Measurements from ENCODE around the gene EXD3.
"Not testable (repeated sequence)": the region's sequence is repeated elsewhere in the genome, so short reads cannot be mapped to it uniquely, and the experiment has no call there.

EXD3 gene

GRCh38 chr9:137393176-137394150 lies 29.5 kb downstream of the EXD3 start:
- DNase-seq (ENCODE audit: low read depth in 2 of 2): no peak

DNA sequence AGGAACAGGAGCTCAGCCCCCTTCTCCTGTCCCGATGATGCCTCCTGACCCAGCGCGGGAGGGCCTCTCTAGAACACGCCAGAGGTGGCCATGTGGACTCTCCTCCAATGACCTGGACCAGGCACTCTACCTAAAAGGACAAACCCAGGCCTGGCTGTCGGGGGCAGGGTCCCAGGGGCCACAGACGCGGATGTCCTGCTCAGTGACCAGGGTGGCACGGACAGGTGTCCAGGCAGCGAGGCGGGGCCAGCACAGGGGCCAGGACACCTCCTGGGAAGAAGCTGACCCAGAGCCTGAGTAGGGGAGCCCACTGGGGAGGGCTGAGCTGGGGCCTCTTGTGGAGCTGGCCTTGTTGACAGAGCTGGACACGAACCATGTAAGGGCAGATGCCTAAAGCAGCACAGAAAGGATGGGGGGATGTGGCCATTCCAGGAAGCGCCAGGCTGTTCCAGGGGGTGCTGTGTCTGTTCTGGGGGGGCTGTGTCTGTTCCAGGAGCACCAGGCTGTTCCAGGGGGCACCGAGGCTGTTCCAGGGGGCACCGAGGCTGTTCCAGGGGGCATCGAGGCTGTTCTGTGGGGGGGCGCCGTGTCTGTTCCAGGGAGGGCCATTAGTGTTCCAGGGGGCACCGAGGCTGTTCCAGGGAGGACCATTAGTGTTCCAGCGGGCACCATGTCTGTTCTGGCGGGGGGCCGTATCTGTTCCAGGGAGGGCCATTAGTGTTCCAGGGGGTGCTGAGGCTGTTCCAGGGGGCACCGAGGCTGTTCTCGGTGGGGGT lies 30.5 kb downstream of the EXD3 start:
- DNase-seq (ENCODE audit: low read depth in 2 of 2): no peak

DNA sequence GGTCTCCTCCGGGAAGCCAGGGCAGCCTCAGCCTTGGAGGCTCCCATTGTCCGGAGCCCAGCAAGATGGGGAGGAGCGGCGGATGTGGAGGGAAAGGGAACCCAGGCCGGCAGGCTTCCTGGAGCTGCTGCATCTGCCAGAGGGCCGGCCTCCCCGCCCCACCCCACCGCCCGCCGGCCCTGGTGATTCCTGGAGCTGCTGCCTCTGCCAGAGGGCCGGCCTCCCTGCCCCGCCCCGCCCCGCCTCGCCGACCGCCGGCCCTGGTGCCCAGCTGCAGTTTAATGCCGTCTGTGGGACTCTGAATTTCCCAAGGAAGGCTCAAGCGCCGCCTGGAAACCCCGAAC lies 31.6 kb downstream of the EXD3 start:
- DNase-seq (ENCODE audit: low read depth in 2 of 2): no peak

- DNase-seq (ENCODE audit: low read depth in 2 of 2): no peak
Observed at GRCh38 chr9:137390553-137391410, 32.2 kb downstream of the EXD3 start.

- DNase-seq (ENCODE audit: low read depth in 2 of 2): no peak
Observed at GRCh38 chr9:137389428-137389746, 33.6 kb downstream of the EXD3 start.

GRCh38 chr9:137388589-137389427 lies 34.2 kb downstream of the EXD3 start:
- no peak for DNase-seq (ENCODE audit: low read depth in 2 of 2)

DNA sequence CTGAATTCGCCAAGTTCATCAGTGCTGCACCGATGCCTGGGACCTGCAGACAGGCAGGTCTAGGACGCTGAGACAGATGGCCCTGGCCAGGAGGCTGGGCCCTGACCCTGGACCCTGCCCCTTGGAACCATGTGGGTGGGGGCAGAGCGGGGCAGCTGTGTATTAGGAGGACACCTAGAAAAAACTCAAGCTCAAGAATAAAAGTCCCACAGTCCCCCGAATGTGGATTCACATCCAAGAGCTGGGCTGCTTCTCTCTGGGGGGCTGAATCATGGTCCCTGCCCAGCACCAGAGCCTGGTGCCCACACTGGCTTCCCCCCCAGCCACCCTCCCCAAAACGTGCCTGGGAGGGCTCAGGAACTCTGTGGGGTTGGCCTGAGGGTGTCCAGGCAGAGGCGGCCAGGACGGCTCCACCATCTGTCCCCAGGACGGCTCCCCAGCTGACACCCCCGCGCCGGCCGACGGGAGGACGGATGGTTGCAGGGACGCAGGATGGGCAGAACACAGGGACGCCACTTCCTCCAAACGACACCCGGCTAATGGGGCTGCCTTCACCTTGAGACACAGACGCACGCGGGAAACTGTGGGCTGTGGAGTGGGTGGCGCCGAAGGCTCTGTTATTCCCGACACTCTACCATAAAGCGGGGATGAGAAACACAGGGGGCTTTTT lies 34.9 kb downstream of the EXD3 start:
- DNase-seq (ENCODE audit: low read depth in 2 of 2): no peak

- DNase-seq (ENCODE audit: low read depth in 2 of 2): no peak
Observed at GRCh38 chr9:137387114-137387890, 35.7 kb downstream of the EXD3 start.

GRCh38 chr9:137386507-137387113 lies 36.4 kb downstream of the EXD3 start:
- not testable (repeated sequence) for DNase-seq (ENCODE audit: low read depth in 2 of 2)

DNA sequence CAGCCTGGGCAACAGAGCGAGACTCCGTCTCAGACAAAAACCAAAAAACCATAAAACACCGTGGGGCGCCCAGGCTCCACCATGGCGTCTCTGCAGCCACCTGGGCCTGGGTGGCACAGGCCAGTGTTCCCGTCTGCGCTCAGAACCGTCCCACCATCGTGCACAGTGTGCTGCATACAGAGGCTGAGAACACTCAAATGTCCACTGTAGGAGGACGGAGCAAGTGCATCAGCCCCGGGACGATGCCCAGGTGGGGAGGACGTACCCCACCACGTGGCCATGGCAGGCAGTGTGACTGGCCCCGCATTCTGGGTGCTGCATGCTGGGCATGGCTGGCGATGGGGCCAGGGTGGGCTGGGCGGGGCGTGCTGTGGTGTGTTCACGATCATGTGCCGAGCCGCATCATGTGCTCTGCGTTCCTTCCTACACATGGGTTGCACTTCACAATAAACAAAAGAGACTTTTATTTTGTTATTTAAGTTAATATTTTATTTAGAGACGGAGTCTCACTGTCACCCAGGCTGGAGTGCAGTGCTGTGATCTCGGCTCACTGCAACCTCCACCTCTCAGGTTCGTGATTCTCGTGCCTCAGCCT lies 37.8 kb downstream of the EXD3 start:
- no peak for DNase-seq (ENCODE audit: low read depth in 2 of 2)

- DNase-seq (ENCODE audit: low read depth in 2 of 2): no peak
Observed at GRCh38 chr9:137383784-137384756, 38.9 kb downstream of the EXD3 start.

DNA sequence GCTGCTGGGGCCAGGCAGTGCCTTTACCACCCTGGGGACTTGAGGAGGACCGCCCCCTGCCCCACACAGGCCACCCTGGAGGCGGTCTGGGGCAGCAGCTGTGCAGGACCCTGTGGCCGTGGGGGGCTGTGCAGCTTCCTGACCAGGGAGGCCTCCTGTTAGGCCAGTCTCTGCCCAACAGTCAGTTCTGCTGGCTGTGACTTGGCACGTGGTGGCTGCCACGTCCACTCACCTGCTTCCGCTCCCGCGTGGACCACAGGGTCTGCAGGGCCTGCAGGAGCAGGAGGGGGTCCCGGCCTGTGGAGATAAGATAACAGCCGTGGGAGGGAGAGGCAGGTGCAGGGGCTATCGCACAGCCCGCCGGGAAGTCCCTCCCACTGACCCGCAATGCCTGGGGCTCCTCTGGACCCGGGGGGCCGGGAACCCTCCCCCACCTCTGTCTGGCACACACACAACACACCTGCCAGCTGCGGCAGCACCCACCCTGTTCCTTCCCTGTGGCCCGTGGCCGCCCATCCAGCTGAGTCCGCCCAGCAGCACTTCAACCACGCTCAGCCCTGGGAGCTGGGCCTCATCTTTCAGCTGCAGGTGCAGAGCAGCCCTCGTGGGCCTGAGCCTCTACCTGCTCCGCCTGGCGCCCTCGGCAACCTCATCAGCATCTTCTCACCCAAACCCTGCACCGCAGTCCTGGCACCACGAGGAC lies 39.7 kb downstream of the EXD3 start:
- no peak for DNase-seq (ENCODE audit: low read depth in 2 of 2)

DNA sequence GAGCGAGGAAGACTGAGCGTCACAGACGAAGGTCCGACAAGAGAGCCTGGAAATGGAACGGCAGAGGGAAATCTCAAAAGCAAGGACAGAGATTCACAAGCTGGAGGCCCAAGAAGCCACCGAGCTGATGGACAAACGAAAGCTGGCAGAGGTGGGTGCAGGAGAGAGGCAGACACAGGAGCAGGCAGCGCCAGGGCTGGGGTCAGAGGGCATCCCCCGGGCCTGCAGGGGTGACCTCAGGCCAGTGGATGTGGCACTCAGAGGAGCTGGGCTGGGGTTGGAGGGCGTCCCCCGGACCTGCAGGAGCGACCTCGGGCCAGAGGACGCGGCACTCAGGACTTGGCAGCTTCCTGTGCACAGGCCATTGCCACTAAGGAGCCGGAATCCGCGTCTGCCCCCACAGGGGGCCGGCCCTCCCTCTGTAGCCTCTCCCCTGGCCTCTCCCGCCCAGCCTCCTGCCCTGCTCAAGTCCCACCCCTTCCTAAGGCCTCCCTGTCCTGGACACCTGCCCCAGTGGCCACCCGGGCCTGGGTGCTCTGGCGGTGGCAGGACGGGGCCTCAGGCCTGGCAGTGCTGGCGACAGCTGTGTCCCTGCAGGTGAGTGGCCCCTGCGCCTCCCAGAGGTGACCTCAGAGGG lies 40.4 kb downstream of the EXD3 start:
- DNase-seq (ENCODE audit: low read depth in 2 of 2): no peak

DNA sequence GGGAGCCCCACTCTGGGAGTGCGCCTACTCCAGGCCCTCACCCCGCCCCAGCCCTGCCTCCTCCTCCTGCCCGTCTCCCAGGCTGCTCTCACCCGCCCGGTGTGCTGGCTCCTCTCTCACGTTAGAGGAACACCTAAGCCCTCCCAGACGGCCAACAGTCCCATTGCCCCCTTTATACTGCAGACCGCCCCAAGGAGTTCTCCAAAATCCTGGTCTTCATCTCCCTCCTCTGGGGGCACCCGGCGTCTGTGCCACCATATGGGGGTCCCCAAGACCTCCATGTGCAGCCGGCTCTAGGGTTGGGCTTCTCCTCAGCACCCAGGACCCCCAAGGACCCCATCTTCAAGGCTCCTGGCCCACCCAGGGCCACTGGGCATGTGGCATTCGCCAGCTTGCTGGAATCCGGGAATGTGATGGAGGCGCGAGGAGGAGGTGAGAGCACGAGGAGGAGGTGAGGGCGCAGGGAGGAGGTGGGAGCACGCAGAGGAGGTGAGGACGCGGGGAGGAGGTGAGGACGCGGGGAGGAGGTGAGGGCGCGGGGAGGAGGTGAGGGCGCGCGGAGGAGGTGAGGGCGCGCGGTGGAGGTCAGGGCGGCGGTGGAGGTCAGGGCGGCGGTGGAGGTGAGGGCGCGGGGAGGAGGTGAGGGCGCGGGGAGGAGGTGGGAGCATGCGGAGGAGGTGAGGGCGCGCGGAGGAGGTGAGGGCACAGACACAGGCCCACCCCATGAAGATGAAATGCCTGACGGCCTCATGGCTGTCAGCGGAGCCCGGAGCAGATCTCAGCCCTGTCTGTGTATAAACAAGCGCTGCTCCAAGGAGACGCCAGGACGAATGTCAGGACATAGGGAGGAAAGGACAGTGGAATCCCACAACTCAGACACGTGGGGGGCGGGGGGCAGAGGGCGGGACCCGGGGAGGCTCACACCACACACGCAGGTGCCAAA lies 41.2 kb downstream of the EXD3 start:
- DNase-seq (ENCODE audit: low read depth in 2 of 2): no peak

GRCh38 chr9:137380606-137381005 lies 42.4 kb downstream of the EXD3 start:
- no peak for DNase-seq (ENCODE audit: low read depth in 2 of 2)

DNA sequence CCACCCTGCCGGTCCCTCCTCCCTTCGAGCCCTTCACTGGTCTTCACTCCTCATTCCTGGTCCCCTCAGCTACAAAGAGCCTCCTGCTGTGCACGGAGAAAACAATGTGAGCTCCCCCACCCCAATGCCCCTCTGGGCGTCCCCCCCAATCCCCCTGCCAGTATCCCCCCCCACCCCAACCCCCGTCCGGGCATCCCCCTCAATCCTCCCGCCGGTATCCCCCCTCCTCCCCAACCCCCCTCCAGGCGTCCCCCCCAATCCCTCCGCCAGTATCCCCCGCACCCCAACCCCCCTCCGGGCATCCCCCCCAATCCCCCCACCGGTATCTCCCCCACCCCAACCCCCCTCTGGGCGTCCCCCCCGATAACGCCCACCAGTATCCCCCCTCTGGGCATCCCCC lies 42.8 kb downstream of the EXD3 start:
- DNase-seq (ENCODE audit: low read depth in 2 of 2): no peak

Data from fibroblast of skin of left quadriceps (primary cell).